SK-N-SH treated with all-trans-retinoic acid at 6 μM for 48 hours (cell line): Measurements from ENCODE around the gene PNMA1.

Experiments used
- ATAC-seq: fragments of 200-7000 bp; cut with Tn5 transposase; 3 replicates; pipeline ENCODE4 v1.9.1; 2020; ENCODE audit warnings: mild to moderate bottlenecking, moderate library complexity
- ARNTL ChIP-seq: fragments of 450-650 bp; formaldehyde crosslinking; IDR thresholded peaks from 2 replicates; pipeline ENCODE4 v1.5.0; 2020; ENCODE audit warnings: low read depth, mild to moderate bottlenecking, moderate library complexity, borderline replicate concordance
- BACH2 ChIP-seq: fragments of 250-450 bp; sonication (Bioruptor Pico); IDR thresholded peaks from 2 replicates; pipeline ENCODE4 v1.9.0; 2021; ENCODE audit warnings: mild to moderate bottlenecking, borderline replicate concordance
- CREB5 ChIP-seq: fragments of 250-450 bp; sonication (Bioruptor Pico); IDR thresholded peaks from 2 replicates; pipeline ENCODE4 v1.5.1; 2020; ENCODE audit warnings: low read depth, mild to moderate bottlenecking, moderate library complexity
- CSDC2 ChIP-seq: fragments of 250-450 bp; sonication (Bioruptor Pico); IDR thresholded peaks from 2 replicates; pipeline ENCODE4 v1.5.0; 2020; ENCODE audit warnings: mild to moderate bottlenecking, moderate library complexity
- ESRRG ChIP-seq: fragments of 250-450 bp; sonication (Bioruptor Pico); IDR thresholded peaks from 2 replicates; pipeline ENCODE4 v1.6.1; 2021; ENCODE audit warnings: mild to moderate bottlenecking
- GLIS3 ChIP-seq: fragments of 250-450 bp; sonication (Bioruptor Pico); IDR thresholded peaks from 2 replicates; pipeline ENCODE4 v1.5.0; 2020; ENCODE audit warnings: mild to moderate bottlenecking, moderate library complexity
- ISL1 ChIP-seq: fragments of 250-450 bp; sonication (Bioruptor Pico); IDR thresholded peaks from 2 replicates; pipeline ENCODE4 v2.1.2; 2022; ENCODE audit warnings: mild to moderate bottlenecking, moderate library complexity
- OSR1 ChIP-seq: fragments of 250-450 bp; sonication (Bioruptor Pico); IDR thresholded peaks from 2 replicates; pipeline ENCODE4 v1.8.0; 2022; ENCODE audit warnings: moderate library complexity, mild to moderate bottlenecking, inconsistent platforms
- POU6F1 ChIP-seq: fragments of 250-450 bp; sonication (Bioruptor Pico); IDR thresholded peaks from 2 replicates; pipeline ENCODE4 v1.8.0; 2021; ENCODE audit warnings: low read depth, mild to moderate bottlenecking, moderate library complexity, borderline replicate concordance
- PPARA ChIP-seq: fragments of 250-450 bp; sonication (Bioruptor Pico); IDR thresholded peaks from 2 replicates; pipeline ENCODE4 v1.5.0; 2020; ENCODE audit warnings: mild to moderate bottlenecking, borderline replicate concordance
- RARB ChIP-seq: fragments of 250-450 bp; sonication (Bioruptor Pico); IDR thresholded peaks from 2 replicates; pipeline ENCODE4 v1.8.0; 2021; ENCODE audit warnings: mild to moderate bottlenecking, moderate library complexity
- SNAI2 ChIP-seq: fragments of 250-450 bp; sonication (Bioruptor Pico); IDR thresholded peaks from 2 replicates; pipeline ENCODE4 v1.5.0; 2020; ENCODE audit warnings: mild to moderate bottlenecking, moderate library complexity
- TCF4 ChIP-seq: fragments of 250-450 bp; sonication (Bioruptor Pico); IDR thresholded peaks from 2 replicates; pipeline ENCODE4 v1.8.0; 2021; ENCODE audit warnings: mild to moderate bottlenecking, moderate library complexity, borderline replicate concordance
- TOX ChIP-seq: fragments of 250-450 bp; sonication (Bioruptor Pico); IDR thresholded peaks from 2 replicates; pipeline ENCODE4 v1.8.0; 2021; ENCODE audit warnings: mild to moderate bottlenecking, moderate library complexity, borderline replicate concordance
- TSHZ2 ChIP-seq: fragments of 250-450 bp; sonication (Bioruptor Pico); IDR thresholded peaks from 2 replicates; pipeline ENCODE4 v1.5.0; 2020; ENCODE audit warnings: mild to moderate bottlenecking, moderate library complexity
- ZC3H10 ChIP-seq: fragments of 250-450 bp; sonication (Bioruptor Pico); IDR thresholded peaks from 2 replicates; pipeline ENCODE4 v1.5.1; 2021; ENCODE audit warnings: mild to moderate bottlenecking, moderate library complexity
- ZNF565 ChIP-seq: fragments of 450-650 bp; formaldehyde crosslinking; conservative IDR thresholded peaks from 2 replicates; pipeline ENCODE4 v1.5.0; 2020; ENCODE audit warnings: low read depth, mild to moderate bottlenecking, moderate library complexity
- ZNF70 ChIP-seq: fragments of 450-650 bp; formaldehyde crosslinking; IDR thresholded peaks from 2 replicates; pipeline ENCODE4 v1.5.0; 2020; ENCODE audit warnings: mild to moderate bottlenecking, moderate library complexity
- ZNF8 ChIP-seq: fragments of 450-650 bp; formaldehyde crosslinking; IDR thresholded peaks from 2 replicates; pipeline ENCODE4 v1.5.0; 2020; ENCODE audit warnings: mild to moderate bottlenecking, moderate library complexity
- TF ChIP-seq, protein P1 (sequence below): fragments of 250-450 bp; sonication (Bioruptor Pico); IDR thresholded peaks from 2 replicates; pipeline ENCODE4 v1.8.0; 2020; ENCODE audit warnings: mild to moderate bottlenecking, moderate library complexity, borderline replicate concordance

The PNMA1 gene

GRCh38 chr14:73751157-73751691, 37.0 kb upstream of the PNMA1 start:
- no peak for ATAC-seq
- no peak for TF ChIP-seq CSDC2 (CRISPR knock-in tag)
- TF ChIP-seq SNAI2 (CRISPR knock-in tag) = no peak
- no peak for TF ChIP-seq TCF4 (CRISPR knock-in tag)

GRCh38 chr14:73750531-73750901, 36.3 kb upstream of the PNMA1 start:
- TF ChIP-seq SNAI2 (CRISPR knock-in tag) = no peak
- no peak for TF ChIP-seq CSDC2 (CRISPR knock-in tag)
- no peak for TF ChIP-seq RARB
- TF ChIP-seq ZNF565 (CRISPR knock-in tag) = no peak
- no peak for TF ChIP-seq ESRRG (CRISPR knock-in tag)
- no peak for TF ChIP-seq PPARA
- no peak for TF ChIP-seq ZNF70 (CRISPR knock-in tag)
- no peak for TF ChIP-seq TSHZ2
- no peak for TF ChIP-seq TOX (CRISPR knock-in tag)
- TF ChIP-seq, protein P1, sequence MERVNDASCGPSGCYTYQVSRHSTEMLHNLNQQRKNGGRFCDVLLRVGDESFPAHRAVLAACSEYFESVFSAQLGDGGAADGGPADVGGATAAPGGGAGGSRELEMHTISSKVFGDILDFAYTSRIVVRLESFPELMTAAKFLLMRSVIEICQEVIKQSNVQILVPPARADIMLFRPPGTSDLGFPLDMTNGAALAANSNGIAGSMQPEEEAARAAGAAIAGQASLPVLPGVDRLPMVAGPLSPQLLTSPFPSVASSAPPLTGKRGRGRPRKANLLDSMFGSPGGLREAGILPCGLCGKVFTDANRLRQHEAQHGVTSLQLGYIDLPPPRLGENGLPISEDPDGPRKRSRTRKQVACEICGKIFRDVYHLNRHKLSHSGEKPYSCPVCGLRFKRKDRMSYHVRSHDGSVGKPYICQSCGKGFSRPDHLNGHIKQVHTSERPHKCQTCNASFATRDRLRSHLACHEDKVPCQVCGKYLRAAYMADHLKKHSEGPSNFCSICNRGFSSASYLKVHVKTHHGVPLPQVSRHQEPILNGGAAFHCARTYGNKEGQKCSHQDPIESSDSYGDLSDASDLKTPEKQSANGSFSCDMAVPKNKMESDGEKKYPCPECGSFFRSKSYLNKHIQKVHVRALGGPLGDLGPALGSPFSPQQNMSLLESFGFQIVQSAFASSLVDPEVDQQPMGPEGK (CRISPR knock-in tag) = no peak
- TF ChIP-seq TCF4 (CRISPR knock-in tag) = no peak
- no peak for TF ChIP-seq ISL1 (CRISPR knock-in tag)
- no peak for TF ChIP-seq GLIS3 (CRISPR knock-in tag)
- no peak for TF ChIP-seq OSR1
- no peak for TF ChIP-seq POU6F1 (CRISPR knock-in tag)
- ATAC-seq = no peak

DNA sequence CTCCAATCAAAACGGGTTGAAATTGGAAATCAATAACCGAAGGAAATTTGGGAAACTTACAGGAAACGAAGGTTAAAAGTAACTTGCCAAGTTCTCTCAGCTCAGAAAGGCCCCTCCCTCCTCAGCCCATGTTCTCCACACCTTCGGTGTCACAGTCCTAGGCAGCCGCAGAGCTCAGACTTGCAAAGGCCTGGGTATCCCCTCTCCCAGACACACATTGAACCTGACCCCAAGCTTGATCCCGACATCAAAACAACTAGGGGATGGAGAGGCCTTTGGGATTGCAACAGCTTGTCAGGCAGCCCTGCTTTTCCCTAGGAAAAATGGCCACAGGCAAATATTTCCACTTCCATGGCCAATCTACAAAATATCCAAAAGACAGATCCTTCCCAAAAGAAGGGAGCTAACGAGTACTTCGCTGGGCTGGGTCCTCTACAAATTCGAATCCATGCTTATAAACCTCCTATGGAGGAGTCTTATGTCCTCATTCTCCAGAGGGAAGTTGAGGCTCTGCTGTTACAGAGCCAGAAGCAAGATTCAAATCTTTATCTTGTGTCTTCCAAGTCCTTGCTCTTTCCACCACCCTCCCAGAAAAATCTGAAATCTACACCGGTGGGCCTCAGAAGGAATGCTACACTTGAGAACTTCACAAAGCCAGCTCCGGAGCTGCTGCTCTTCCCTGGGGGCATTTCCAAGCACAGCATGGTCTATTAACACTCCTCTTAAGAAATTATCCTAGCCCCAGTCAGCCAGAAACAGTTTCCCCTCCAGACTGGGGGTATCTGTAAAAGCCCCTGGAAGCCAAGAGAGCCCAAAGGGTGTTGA, 35.7 kb upstream of the PNMA1 start:
- ATAC-seq = no peak
- TF ChIP-seq RARB (no peak), ZNF8 (CRISPR knock-in tag) (no peak), SNAI2 (CRISPR knock-in tag) (no peak)

DNA sequence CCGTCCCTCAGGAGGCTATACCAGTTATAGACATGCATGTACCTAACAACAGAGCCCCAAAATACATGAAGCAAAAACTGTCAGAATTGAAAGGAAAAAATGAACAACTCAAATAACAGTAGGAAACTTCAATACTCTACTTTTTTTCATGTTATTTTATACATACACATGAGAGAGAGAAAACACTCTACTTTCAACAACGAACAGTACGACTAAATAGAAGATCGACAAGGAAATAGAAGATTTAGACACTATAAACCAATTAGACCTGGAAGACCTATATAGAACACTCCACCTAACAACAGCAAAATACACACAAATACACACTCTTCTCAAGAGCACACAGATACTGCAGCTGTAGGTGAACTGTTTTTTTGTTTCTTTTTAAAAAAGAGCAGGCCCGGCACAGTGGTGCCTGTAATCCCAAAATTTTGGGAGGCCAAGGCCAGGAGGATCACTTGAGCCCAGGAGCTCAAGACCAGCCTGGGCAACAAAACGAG, 34.7 kb upstream of the PNMA1 start:
- ATAC-seq = no peak
- TF ChIP-seq ZNF70 (CRISPR knock-in tag) = no peak
- TF ChIP-seq, protein P1 (CRISPR knock-in tag) = no peak
- no peak for TF ChIP-seq CREB5 (CRISPR knock-in tag)
- TF ChIP-seq ZNF565 (CRISPR knock-in tag) = no peak
- no peak for TF ChIP-seq ZC3H10 (CRISPR knock-in tag)
- no peak for TF ChIP-seq BACH2 (CRISPR knock-in tag)
- TF ChIP-seq ARNTL (CRISPR knock-in tag) = no peak
- TF ChIP-seq CSDC2 (CRISPR knock-in tag) = no peak
- no peak for TF ChIP-seq PPARA
- no peak for TF ChIP-seq ISL1 (CRISPR knock-in tag)
- no peak for TF ChIP-seq TOX (CRISPR knock-in tag)
- no peak for TF ChIP-seq RARB
- TF ChIP-seq TSHZ2 = no peak
- TF ChIP-seq TCF4 (CRISPR knock-in tag) = no peak
